ENCODE measurements around the gene TKFC.
A peak's percentile ranks its signal among the peaks of the same experiment; 100 is the strongest.

Gene TKFC
- total RNA-seq, result 19.6 to 21.5 reads per million in 2 donors

GRCh38 chr11:61332797-61333549 lies at the start of gene TKFC, which contains the start of gene DDB1:
TKFC (plus strand) TSS chr11:61333228; CDS start chr11:61334729, 1,501 bp downstream.
DDB1 (minus strand) TSS chr11:61333105; CDS start chr11:61332968, 137 bp downstream.
- DNase-seq, result peak; percentile 97

- no peak for DNase-seq
Measured at GRCh38 chr11:61283613-61284012, 49.4 kb upstream of the TKFC start.

- DNase-seq, result no peak
Measured at GRCh38 chr11:61287338-61287977, 45.6 kb upstream of the TKFC start.

GRCh38 chr11:61290905-61291690 lies 41.9 kb upstream of the TKFC start:
- no peak for DNase-seq

- no peak for DNase-seq
Measured at GRCh38 chr11:61292356-61292755, 40.7 kb upstream of the TKFC start.

GRCh38 chr11:61293867-61294716 lies 38.9 kb upstream of the TKFC start:
- no peak for DNase-seq

GRCh38 chr11:61294717-61295595 lies 38.1 kb upstream of the TKFC start, which contains the start of gene VWCE:
VWCE (minus strand) TSS chr11:61295316; CDS start chr11:61295037, 279 bp downstream.
- DNase-seq, result peak; percentile 45

- no peak for DNase-seq
Measured at GRCh38 chr11:61295596-61295926, 37.5 kb upstream of the TKFC start.

- no peak for DNase-seq
Measured at GRCh38 chr11:61297341-61297740, 35.7 kb upstream of the TKFC start.

- no peak for DNase-seq
Measured at GRCh38 chr11:61297746-61298145, 35.3 kb upstream of the TKFC start.

- no peak for DNase-seq
Measured at GRCh38 chr11:61298663-61299244, 34.3 kb upstream of the TKFC start.

- DNase-seq, result no peak
Measured at GRCh38 chr11:61302550-61302949, 30.5 kb upstream of the TKFC start.

- DNase-seq, result no peak
Measured at GRCh38 chr11:61303725-61304124, 29.3 kb upstream of the TKFC start.

GRCh38 chr11:61305417-61305816 lies 27.6 kb upstream of the TKFC start:
- no peak for DNase-seq

- DNase-seq, result no peak
Measured at GRCh38 chr11:61306221-61306620, 26.8 kb upstream of the TKFC start.

GRCh38 chr11:61307354-61307753 lies 25.7 kb upstream of the TKFC start:
- DNase-seq, result no peak

GRCh38 chr11:61309141-61309540 lies 23.9 kb upstream of the TKFC start:
- no peak for DNase-seq

GRCh38 chr11:61309739-61310138 lies 23.3 kb upstream of the TKFC start:
- no peak for DNase-seq

- no peak for DNase-seq
Measured at GRCh38 chr11:61310749-61311148, 22.3 kb upstream of the TKFC start.

- no peak for DNase-seq
Measured at GRCh38 chr11:61315260-61315659, 17.8 kb upstream of the TKFC start.
